GM12878 (cell line): ENCODE data around the gene HAND1. TPM values are rescaled to one million over a fixed set of nuclear protein-coding genes. Genes with fewer than 3 reads are reported as not detected.

Experiments
- ATAC-seq: fragments of 200-7000 bp; cut with Tn5 transposase; 3 replicates; pipeline ENCODE4 v1.9.1; 2020; ENCODE audit warnings: mild to moderate bottlenecking, moderate library complexity
- BruUV-seq: library from RNA; stranded (reverse); fragments of 400-500 nt; replicated peaks from 2 replicates; lab custom pipeline; 2021; lab: Mats Ljungman, UMichigan
- CTCF ChIA-PET: fragments of 300-600 bp; sonication (Branson Sonifier 250); formaldehyde crosslinking; extraction: SDS; loops from one replicate; lab custom pipeline; 2021; ENCODE audit warnings: inconsistent platforms; lab: Yijun Ruan, JAX
- POLR2A ChIA-PET: fragments of 350-600 bp; formaldehyde crosslinking; extraction: SDS; loops from one replicate; lab custom pipeline; 2021; ENCODE audit warnings: inconsistent platforms; lab: Charles Lee
- RAD21 ChIA-PET: fragments of 300-600 bp; sonication (Branson Sonifier 250); formaldehyde crosslinking; loops from one replicate; lab custom pipeline; 2023; ENCODE audit warnings: antibody characterized with exemption; ENCODE audit not compliant: unreplicated experiment; lab: Charles Lee
- SMC1A ChIA-PET: fragments of 300-600 bp; sonication (Branson Sonifier 250); formaldehyde crosslinking; loops from one replicate; lab custom pipeline; 2023; ENCODE audit not compliant: unreplicated experiment, uncharacterized antibody; lab: Charles Lee
- DNase-seq: peaks from one replicate; pipeline ENCODE4 v3.0.0-alpha.2; 2011; ENCODE audit warnings: low read depth, low spot score
- FAIRE-seq: peaks from 3 replicates; lab custom pipeline; 2011; peaks lifted over from hg19 to GRCh38; lab: Jason Lieb, UNC
- H2AFZ ChIP-seq: 2 replicates; pipeline ENCODE4 v1.6.0; 2011; ENCODE audit warnings: low read depth, low read length, control low read depth; ENCODE audit not compliant: control insufficient read depth
- H3K27ac ChIP-seq: 2 replicates; pipeline ENCODE4 v1.5.1; 2011; ENCODE audit warnings: control low read depth; ENCODE audit not compliant: control insufficient read depth, insufficient read depth
- H3K27me3 ChIP-seq, 2 experiments: replicated peaks in 1 of 2; 2 replicates each; pipeline versions ENCODE4 v1.6.0 to v1.6.1; 2011; ENCODE audit warnings: low read length in 1 of 2; ENCODE audit not compliant: control insufficient read depth in 2 of 2, insufficient read depth in 2 of 2
- H3K36me3 ChIP-seq, 2 experiments: 2 replicates each; pipeline ENCODE4 v1.5.1; 2011; ENCODE audit warnings: low read length in 1 of 2; ENCODE audit not compliant: control insufficient read depth in 2 of 2, insufficient read depth in 2 of 2
- H3K4me1 ChIP-seq: 2 replicates; pipeline ENCODE4 v1.6.1; 2011; ENCODE audit warnings: mild to moderate bottlenecking, low read length, moderate library complexity, mixed read lengths; ENCODE audit not compliant: control insufficient read depth, insufficient read depth
- H3K4me2 ChIP-seq: 2 replicates; pipeline ENCODE4 v1.6.0; 2011; ENCODE audit warnings: control low read depth; ENCODE audit not compliant: control insufficient read depth, insufficient read depth
- H3K4me3 ChIP-seq: fragments of 200-600 bp; sonication (generic); 2 replicates; pipeline ENCODE4 v1.5.1; 2016
- H3K79me2 ChIP-seq: 2 replicates; pipeline ENCODE4 v1.6.0; 2011; ENCODE audit warnings: low read length; ENCODE audit not compliant: control insufficient read depth, insufficient read depth
- H3K9ac ChIP-seq: 2 replicates; pipeline ENCODE4 v1.8.0; 2011; ENCODE audit warnings: low read length, control low read depth, mixed read lengths; ENCODE audit not compliant: control insufficient read depth, insufficient read depth
- H3K9me3 ChIP-seq: replicated peaks from 3 replicates; pipeline ENCODE4 v1.5.1; 2011; ENCODE audit warnings: mild to moderate bottlenecking, low read length; ENCODE audit not compliant: control insufficient read depth, insufficient read depth
- H4K20me1 ChIP-seq: 2 replicates; pipeline ENCODE4 v1.6.0; 2011; ENCODE audit not compliant: control insufficient read depth, insufficient read depth
- GATAD2B ChIP-seq: fragments of 450-650 bp; conservative IDR thresholded peaks from 2 replicates; pipeline ENCODE4 v1.6.1; 2017; ENCODE audit warnings: low read depth, mild to moderate bottlenecking, moderate library complexity
- IKZF1 ChIP-seq: fragments of 450-650 bp; conservative IDR thresholded peaks from 2 replicates; pipeline ENCODE4 v1.6.1; 2017; ENCODE audit warnings: antibody characterized with exemption, mild to moderate bottlenecking
- RBBP5 ChIP-seq: fragments of 200-600 bp; sonication (generic); conservative IDR thresholded peaks from 2 replicates; pipeline ENCODE4 v1.6.1; 2016
- SMC3 ChIP-seq: IDR thresholded peaks from 2 replicates; pipeline ENCODE4 v1.6.1; 2011; ENCODE audit warnings: low read length, improper control_type of control experiment, borderline replicate concordance
- WGBS: methylation state at CpG from one replicate; pipeline ENCODE4 v1.1.6; 2016; ENCODE audit warnings: low lambda C conversion rate; ENCODE audit not compliant: insufficient replicate concordance, insufficient coverage; ENCODE audit errors: missing lambda C conversion rate; 5-methylcytosine and 5-hydroxymethylcytosine counted together
- in situ Hi-C: fragments of 300-500 bp; cut with MboI; formaldehyde crosslinking; loops from 9 replicates; pipeline ENCODE4 v1.14.3; 2018; ENCODE audit warnings: mixed read lengths
- intact Hi-C: fragments of 100-400 bp; cut with micrococcal nuclease; formaldehyde crosslinking; loops from one replicate; pipeline ENCODE4 v1.14.2; 2022; ENCODE audit not compliant: unreplicated experiment
- polyA plus RNA-seq, 11 experiments: library from polyadenylated mRNA; depleted of rRNA in 4 of 11; unstranded in 6 of 11; stranded (reverse) in 5 of 11; fragments of >200 nt; fragmentation: Nextera tagmentation in 4 of 11; fragmentation: Illumina TruSeq in 1 of 11; extraction: Ambion mirVana in 4 of 11; extraction: Trizol in 1 of 11; gene quantifications; 1 replicate in 1 of 11; 2 replicates in 10 of 11; pipeline versions ENCODE4 v1.2.1 to v1.2.3, GENCODE V29; 2011 to 2016; ENCODE audit warnings: inconsistent platforms in 2 of 11, missing spikeins in 2 of 11, low read depth in 1 of 11
- total RNA-seq, 4 experiments: library from RNA; depleted of rRNA in 3 of 4; stranded (reverse); fragments of >200 nt in 3 of 4; fragmentation: Illumina TruSeq in 1 of 4; extraction: Trizol in 1 of 4; gene quantifications; 2 replicates each; pipeline versions ENCODE4 v1.2.1 to v1.2.3, GENCODE V29; 2013 to 2021
- TF ChIP-seq, protein P1 (sequence below): fragments of 450-650 bp; IDR thresholded peaks from 2 replicates; pipeline ENCODE4 v1.6.1; 2017; ENCODE audit warnings: mild to moderate bottlenecking
- TF ChIP-seq, protein P2 (sequence below): fragments of 450-650 bp; IDR thresholded peaks from 2 replicates; pipeline ENCODE4 v1.6.1; 2016; ENCODE audit warnings: mild to moderate bottlenecking

Gene HAND1
- total and polyA plus RNA-seq, 10 of the 15 experiments (the other 5 are each of a cell fraction or from before 2014, with no cell fraction given) = 0.06 to 0.41 (median 0.27) TPM; not detected in 4

DNA sequence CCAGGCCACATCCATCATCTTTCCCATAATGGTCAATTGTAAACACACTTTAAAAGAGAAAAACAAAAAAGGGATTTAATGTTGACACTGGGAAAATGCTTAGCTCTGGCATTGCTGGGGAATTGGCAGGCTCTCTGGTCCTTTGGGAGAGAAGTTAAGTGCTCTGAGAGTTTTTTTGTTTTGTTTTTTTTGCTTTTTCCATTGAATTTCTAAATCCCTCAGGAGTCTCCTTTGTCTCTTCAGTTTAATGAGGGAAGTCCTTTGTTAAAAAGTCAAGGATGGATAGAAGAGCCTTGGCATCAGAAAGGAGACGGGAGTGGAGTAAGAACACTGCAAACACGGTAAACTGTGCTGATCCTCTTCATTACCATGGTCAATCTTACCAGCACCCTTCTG, 7.1 kb upstream of the HAND1 start (continued):
- no peak for TF ChIP-seq SMC3
- TF ChIP-seq, protein P1, sequence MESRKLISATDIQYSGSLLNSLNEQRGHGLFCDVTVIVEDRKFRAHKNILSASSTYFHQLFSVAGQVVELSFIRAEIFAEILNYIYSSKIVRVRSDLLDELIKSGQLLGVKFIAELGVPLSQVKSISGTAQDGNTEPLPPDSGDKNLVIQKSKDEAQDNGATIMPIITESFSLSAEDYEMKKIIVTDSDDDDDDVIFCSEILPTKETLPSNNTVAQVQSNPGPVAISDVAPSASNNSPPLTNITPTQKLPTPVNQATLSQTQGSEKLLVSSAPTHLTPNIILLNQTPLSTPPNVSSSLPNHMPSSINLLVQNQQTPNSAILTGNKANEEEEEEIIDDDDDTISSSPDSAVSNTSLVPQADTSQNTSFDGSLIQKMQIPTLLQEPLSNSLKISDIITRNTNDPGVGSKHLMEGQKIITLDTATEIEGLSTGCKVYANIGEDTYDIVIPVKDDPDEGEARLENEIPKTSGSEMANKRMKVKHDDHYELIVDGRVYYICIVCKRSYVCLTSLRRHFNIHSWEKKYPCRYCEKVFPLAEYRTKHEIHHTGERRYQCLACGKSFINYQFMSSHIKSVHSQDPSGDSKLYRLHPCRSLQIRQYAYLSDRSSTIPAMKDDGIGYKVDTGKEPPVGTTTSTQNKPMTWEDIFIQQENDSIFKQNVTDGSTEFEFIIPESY = no peak

DNA sequence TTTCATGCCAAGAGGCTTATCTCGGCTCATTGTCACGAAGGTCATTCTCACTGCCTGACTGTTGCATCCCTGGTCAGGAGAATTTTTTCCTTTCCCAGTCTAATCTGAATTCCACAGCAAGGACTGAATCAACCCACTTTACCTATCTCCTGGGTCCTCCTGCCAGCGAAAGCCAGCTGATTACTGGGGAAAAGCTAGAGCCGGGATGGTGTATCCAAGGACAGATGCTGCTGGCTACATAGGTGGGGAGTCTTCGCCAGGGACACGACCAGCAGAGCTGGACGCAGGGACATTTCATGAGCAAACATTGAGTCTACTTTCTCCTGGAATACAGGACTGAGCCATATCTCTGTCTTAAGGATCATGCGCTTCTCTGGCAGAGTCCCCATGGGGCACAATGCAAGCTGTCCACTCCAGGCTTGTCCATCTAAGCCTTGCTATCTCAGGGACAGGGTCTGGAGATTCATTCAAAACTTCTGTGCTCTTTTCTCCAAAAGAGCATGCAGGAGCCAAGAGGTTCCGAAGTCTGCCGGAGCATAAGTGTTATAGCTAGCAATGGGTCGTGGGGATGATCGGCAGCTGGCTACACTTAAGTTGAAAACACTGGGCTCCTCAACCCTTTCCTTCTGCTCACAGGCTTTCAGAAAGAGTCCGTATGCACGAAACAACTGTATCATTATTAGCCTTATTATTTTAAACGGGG, 6.5 kb upstream of the HAND1 start:
- H3K27ac ChIP-seq = no peak overlapping the region
- no TSS peak for BruUV-seq
- intact Hi-C loops = no loop called here
- H4K20me1 ChIP-seq = no peaks in the 10 kb centered on the region
- DNase-seq (no peak), ATAC-seq (no peak), FAIRE-seq (no peak)
- peaks cover 24 to 31% of the 10 kb centered on the region in 2 experiments for H3K27me3 ChIP-seq
- SMC1A ChIA-PET = interaction anchor here (1.3 to 1.8 kb wide), 2 partner anchors 12 to 19 kb away, joined by 5 to 6 read pairs; no protein-coding TSS in a partner anchor
- peaks cover 27% of the 10 kb centered on the region for H3K4me1 ChIP-seq
- no peak overlapping the region for H3K4me2 ChIP-seq
- in situ Hi-C loops = no loop called here
- POLR2A ChIA-PET = no interaction called here
- WGBS = 61% methylated on average over 15 of the region's 15 CpGs
- no peak overlapping the region for H3K9ac ChIP-seq
- no peak overlapping the region for H3K4me3 ChIP-seq
- H3K9me3 ChIP-seq = no peaks in the 10 kb centered on the region; the same call in none of the 3 replicates
- no peak overlapping the region for H2AFZ ChIP-seq
- CTCF ChIA-PET = interaction anchor here (1.2 to 2.3 kb wide), 4 partner anchors 11 to 36 kb away, joined by 3 to 13 read pairs (median 4); no protein-coding TSS in a partner anchor
- no peaks in the 10 kb centered on the region for H3K79me2 ChIP-seq
- no peaks in the 10 kb centered on the region for H3K36me3 ChIP-seq
- TF ChIP-seq RBBP5 = no peak
- TF ChIP-seq, protein P2, sequence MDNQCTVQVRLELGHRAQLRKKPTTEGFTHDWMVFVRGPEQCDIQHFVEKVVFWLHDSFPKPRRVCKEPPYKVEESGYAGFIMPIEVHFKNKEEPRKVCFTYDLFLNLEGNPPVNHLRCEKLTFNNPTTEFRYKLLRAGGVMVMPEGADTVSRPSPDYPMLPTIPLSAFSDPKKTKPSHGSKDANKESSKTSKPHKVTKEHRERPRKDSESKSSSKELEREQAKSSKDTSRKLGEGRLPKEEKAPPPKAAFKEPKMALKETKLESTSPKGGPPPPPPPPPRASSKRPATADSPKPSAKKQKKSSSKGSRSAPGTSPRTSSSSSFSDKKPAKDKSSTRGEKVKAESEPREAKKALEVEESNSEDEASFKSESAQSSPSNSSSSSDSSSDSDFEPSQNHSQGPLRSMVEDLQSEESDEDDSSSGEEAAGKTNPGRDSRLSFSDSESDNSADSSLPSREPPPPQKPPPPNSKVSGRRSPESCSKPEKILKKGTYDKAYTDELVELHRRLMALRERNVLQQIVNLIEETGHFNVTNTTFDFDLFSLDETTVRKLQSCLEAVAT = no peak
- no peak for TF ChIP-seq IKZF1
- TF ChIP-seq GATAD2B = no peak
- RAD21 ChIA-PET = interaction anchor here (2.0 to 2.4 kb wide), 2 partner anchors 16 to 18 kb away, joined by 5 to 8 read pairs; no protein-coding TSS in a partner anchor
